Mammary epithelial cell (primary cell): ENCODE measurements around the gene SLC1A1.

ENCODE experiments used
- CTCF ChIP-seq, 2 donors: IDR thresholded peaks in 1 of 2; conservative IDR thresholded peaks in 1 of 2; 2 replicates each; pipeline ENCODE4 v1.5.1; 2011 to 2012; ENCODE audit warnings: inconsistent platforms in 2 of 2, low read length in 2 of 2, mild to moderate bottlenecking in 2 of 2, control low read depth in 1 of 2, low read depth in 1 of 2; ENCODE audit not compliant: insufficient read depth in 1 of 2; ENCODE audit errors: extremely low read depth in 1 of 2
- EZH2 ChIP-seq: IDR thresholded peaks from 2 replicates; pipeline ENCODE4 v1.6.1; 2012; ENCODE audit warnings: low read length, inconsistent platforms, borderline replicate concordance

- no peak for TF ChIP-seq CTCF (conservative IDR thresholded peaks at IDR 0.05 in 1 of 2, IDR thresholded peaks at IDR 0.05 in 1 of 2; ENCODE audit: extremely low read depth in 1 of 2, insufficient read depth in 1 of 2, low read depth in 1 of 2, low read length in 2 of 2)
- TF ChIP-seq EZH2 = no peak
Observed at GRCh38 chr9:4538107-4538506, 47.8 kb downstream of the SLC1A1 start.
